Measurements from ENCODE around the gene TIMM17A.
"Not testable (repeated sequence)": the region's sequence is repeated elsewhere in the genome, so short reads cannot be mapped to it uniquely, and the experiment has no call there.

Gene TIMM17A

DNA sequence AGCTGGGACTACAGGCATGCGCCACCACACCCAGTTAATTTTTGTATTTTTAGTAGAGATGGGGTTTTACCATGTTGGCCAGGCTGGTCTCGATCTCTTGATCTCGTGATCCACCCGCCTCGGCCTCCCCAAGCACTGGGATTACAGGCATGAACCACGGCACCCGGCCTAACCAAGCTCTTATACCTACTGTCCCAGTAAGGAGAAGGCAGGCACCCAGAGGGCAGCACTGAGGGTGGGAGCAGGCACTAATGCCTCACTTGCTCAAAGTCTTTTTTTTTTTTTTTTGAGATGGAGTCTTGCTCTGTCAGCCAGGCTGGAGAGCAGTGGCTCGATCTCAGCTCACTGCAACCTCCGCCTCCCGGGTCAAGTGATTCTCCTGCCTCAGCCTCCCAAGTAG, 15.0 kb upstream of the TIMM17A start:
- 96% methylated on average over 8 to 9 of the region's 10 CpGs for WGBS, 2 experiments (ENCODE audit: insufficient coverage in 2 of 2)
- H3K27ac ChIP-seq (ENCODE audit: low read depth, low read length, severe bottlenecking); H3K36me3 ChIP-seq (ENCODE audit: control insufficient read depth, insufficient read depth, low read length); H3K9me3 ChIP-seq (ENCODE audit: control insufficient read depth, low read length); H3K4me3 ChIP-seq (ENCODE audit: extremely low read depth, insufficient read depth, low read length, poor library complexity, severe bottlenecking): not testable (repeated sequence)
- peaks cover 14% of the 10 kb centered on the region for H3K4me1 ChIP-seq (ENCODE audit: control insufficient read depth, insufficient read depth, low read length, poor library complexity, severe bottlenecking)

DNA sequence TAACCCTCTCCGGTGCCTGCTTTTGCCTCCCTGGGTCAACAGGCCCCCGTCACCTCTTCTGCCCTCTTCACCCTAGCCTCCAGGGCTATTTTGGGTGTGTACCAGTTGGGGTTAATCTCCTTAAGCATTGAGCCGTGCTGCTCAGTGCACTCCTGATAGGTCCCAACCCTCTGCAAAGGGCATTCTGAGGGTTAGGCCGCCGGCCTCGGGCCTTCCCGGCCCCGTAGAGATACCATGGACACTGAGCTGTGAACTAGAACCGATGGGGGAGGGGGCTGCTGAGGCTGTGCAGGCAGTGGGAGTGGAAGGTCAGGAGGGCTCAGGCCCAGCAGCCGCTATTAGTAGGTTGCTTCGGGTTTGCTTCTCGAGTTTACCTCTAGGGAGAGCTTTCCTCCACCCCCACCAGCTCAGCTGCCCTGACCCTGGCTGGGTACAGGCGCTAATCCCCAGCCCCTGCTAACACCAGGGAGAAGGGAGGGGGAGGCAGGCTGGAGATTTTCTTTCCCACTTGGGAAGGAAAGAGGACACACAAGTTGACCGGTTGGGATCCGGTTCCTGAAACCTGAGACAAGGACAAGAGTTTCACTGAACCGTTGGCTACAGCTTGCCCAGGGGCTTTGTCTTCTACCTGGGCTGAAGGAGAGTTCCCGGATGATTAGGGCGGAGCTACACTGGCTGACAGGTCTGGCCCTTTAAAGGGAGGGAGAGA, 13.7 kb upstream of the TIMM17A start:
- Histone ChIP-seq H3K4me1 (ENCODE audit: control insufficient read depth, insufficient read depth, low read length, poor library complexity, severe bottlenecking) (peaks cover 24% of the 10 kb centered on the region), H3K36me3 (ENCODE audit: control insufficient read depth, insufficient read depth, low read length) (no peaks in the 10 kb centered on the region), H3K9me3 (ENCODE audit: control insufficient read depth, low read length) (no peaks in the 10 kb centered on the region), H3K4me3 (ENCODE audit: extremely low read depth, insufficient read depth, low read length, poor library complexity, severe bottlenecking) (no peak overlapping the region), H3K27ac (ENCODE audit: low read depth, low read length, severe bottlenecking) (peak overlapping the region; percentile 83)
- 28 to 31% methylated on average over 5 to 7 of the region's 18 CpGs for WGBS, 2 experiments (ENCODE audit: insufficient coverage in 2 of 2)

DNA sequence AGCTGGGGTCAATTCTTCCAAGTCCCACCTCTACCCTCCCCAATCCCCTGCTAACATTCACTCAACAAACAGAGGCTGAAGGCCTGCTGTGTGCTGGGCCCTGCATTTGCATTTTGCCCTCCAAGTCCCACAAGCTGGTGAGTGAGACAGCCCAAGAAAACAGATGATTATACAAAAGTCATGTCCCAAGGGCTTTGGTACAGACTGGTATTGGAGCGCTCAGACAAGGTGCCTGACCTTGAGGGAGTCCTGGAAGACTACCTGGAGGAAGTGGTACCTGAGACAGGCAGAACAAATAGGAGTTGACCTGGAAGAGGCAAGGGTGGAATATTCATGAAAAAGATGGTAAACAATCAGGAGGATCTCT, 13.2 kb upstream of the TIMM17A start:
- no peaks in the 10 kb centered on the region for H3K36me3 ChIP-seq (ENCODE audit: control insufficient read depth, insufficient read depth, low read length)
- H3K4me3 ChIP-seq (ENCODE audit: extremely low read depth, insufficient read depth, low read length, poor library complexity, severe bottlenecking), result no peak overlapping the region
- 92 to 100% methylated on average over 1 of the region's 1 CpG for WGBS, 2 experiments (ENCODE audit: insufficient coverage in 2 of 2)
- H3K27ac ChIP-seq (ENCODE audit: low read depth, low read length, severe bottlenecking), result peak overlapping the region; percentile 83
- H3K4me1 ChIP-seq (ENCODE audit: control insufficient read depth, insufficient read depth, low read length, poor library complexity, severe bottlenecking), result peaks cover 28% of the 10 kb centered on the region
- no peaks in the 10 kb centered on the region for H3K9me3 ChIP-seq (ENCODE audit: control insufficient read depth, low read length)

DNA sequence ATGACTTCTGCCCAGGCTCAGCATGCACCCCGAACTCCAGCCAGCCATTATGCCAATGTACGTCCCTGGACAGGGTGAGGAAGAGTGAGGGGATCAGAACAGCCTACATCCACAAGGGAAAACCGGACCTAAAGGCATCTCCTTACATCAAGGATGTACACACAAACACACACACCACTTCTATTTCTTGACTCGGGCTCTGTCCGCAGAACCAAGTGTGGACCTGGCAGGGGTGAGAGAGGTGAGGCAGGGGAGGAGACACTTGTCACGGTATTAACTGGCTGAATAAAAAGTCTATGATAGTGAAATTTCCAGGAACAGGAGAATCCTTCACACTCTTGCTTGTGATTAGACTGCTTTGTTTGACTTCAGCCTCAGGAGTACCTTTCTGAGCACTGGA, 11.3 kb upstream of the TIMM17A start:
- Histone ChIP-seq H3K27ac (ENCODE audit: low read depth, low read length, severe bottlenecking) (no peak overlapping the region), H3K4me3 (ENCODE audit: extremely low read depth, insufficient read depth, low read length, poor library complexity, severe bottlenecking) (no peak overlapping the region), H3K4me1 (ENCODE audit: control insufficient read depth, insufficient read depth, low read length, poor library complexity, severe bottlenecking) (peaks cover 24% of the 10 kb centered on the region), H3K36me3 (ENCODE audit: control insufficient read depth, insufficient read depth, low read length) (no peaks in the 10 kb centered on the region), H3K9me3 (ENCODE audit: control insufficient read depth, low read length) (no peaks in the 10 kb centered on the region)
- WGBS, 2 experiments (ENCODE audit: insufficient coverage in 2 of 2), result 90% methylated on average over 2 of the region's 6 CpGs; no CpG with 5 or more reads in 1 of the 2 experiments

DNA sequence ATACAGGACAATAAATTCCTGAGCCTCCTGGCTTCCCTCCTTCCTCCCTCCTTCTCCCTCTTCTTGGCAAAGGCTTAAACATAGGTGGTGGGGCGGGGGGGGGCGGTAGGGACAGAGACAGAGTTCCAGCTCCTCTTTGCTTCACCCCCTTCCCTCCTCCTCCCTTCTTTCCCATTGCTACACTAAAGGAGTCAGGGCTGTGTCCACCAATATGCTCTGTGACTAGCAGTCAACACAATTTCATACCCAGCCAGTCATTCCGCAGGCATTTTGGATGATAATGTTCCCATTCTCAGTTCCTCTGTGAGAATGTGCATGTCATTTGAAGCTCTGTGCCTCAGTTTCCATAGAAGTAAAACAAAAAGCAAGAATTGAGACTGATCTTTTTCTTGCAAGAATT, 10.7 kb upstream of the TIMM17A start:
- H3K4me1 ChIP-seq (ENCODE audit: control insufficient read depth, insufficient read depth, low read length, poor library complexity, severe bottlenecking), result peaks cover 24% of the 10 kb centered on the region
- no peak overlapping the region for H3K4me3 ChIP-seq (ENCODE audit: extremely low read depth, insufficient read depth, low read length, poor library complexity, severe bottlenecking)
- no peak overlapping the region for H3K27ac ChIP-seq (ENCODE audit: low read depth, low read length, severe bottlenecking)
- H3K9me3 ChIP-seq (ENCODE audit: control insufficient read depth, low read length), result no peaks in the 10 kb centered on the region
- no peaks in the 10 kb centered on the region for H3K36me3 ChIP-seq (ENCODE audit: control insufficient read depth, insufficient read depth, low read length)
- WGBS, 2 experiments (ENCODE audit: insufficient coverage in 2 of 2), result 56 to 86% methylated on average over 1 of the region's 3 CpGs

DNA sequence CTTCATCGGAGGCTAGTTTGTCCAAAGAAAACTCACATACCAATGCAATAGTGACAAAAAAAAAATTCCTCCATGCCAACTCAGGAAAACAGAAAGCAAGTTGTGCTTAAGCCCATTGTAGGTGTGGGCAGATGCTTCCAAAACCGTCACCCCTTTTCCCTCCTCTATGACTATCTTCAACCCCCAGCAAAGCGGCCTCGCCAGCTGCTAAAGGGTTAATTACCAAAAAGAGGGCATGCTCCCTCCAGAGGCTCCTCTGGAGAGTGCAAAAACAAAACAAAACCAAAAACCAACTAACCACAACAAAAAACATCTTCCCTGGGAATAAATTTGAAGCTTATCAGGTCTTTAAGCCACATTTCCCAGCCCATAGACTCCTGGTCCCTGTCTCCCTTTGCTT, 10.1 kb upstream of the TIMM17A start:
- H3K4me1 ChIP-seq (ENCODE audit: control insufficient read depth, insufficient read depth, low read length, poor library complexity, severe bottlenecking), result peaks cover 24% of the 10 kb centered on the region
- no peak overlapping the region for H3K27ac ChIP-seq (ENCODE audit: low read depth, low read length, severe bottlenecking)
- WGBS, 2 experiments (ENCODE audit: insufficient coverage in 2 of 2), result 55 to 90% methylated on average over 2 of the region's 4 CpGs
- H3K36me3 ChIP-seq (ENCODE audit: control insufficient read depth, insufficient read depth, low read length), result no peaks in the 10 kb centered on the region
- H3K9me3 ChIP-seq (ENCODE audit: control insufficient read depth, low read length), result no peaks in the 10 kb centered on the region
- H3K4me3 ChIP-seq (ENCODE audit: extremely low read depth, insufficient read depth, low read length, poor library complexity, severe bottlenecking), result peak overlapping the region; percentile 11

DNA sequence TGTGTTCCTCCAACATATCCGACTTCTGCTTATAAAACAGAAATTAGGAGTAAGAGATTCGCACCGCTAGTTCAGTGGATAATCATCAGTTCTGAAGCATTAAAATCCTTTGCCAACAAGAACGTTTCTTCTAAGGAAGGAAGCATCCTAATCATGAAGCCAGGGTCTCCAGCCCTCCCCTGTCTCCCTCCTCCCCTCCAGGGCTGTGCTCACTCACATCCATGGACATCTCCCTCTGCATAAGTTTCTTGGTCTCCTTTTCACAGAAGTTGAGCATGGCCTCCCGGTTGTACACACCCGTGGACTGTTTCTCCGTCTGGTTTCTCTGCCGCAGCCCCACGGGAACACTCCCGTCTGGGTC, 9.5 kb upstream of the TIMM17A start:
- Histone ChIP-seq H3K4me1 (ENCODE audit: control insufficient read depth, insufficient read depth, low read length, poor library complexity, severe bottlenecking) (peaks cover 24% of the 10 kb centered on the region), H3K27ac (ENCODE audit: low read depth, low read length, severe bottlenecking) (no peak overlapping the region), H3K36me3 (ENCODE audit: control insufficient read depth, insufficient read depth, low read length) (no peaks in the 10 kb centered on the region), H3K9me3 (ENCODE audit: control insufficient read depth, low read length) (no peaks in the 10 kb centered on the region), H3K4me3 (ENCODE audit: extremely low read depth, insufficient read depth, low read length, poor library complexity, severe bottlenecking) (peak overlapping the region; percentile 30)
- WGBS, 2 experiments (ENCODE audit: insufficient coverage in 2 of 2), result 44 to 60% methylated on average over 7 to 9 of the region's 10 CpGs

DNA sequence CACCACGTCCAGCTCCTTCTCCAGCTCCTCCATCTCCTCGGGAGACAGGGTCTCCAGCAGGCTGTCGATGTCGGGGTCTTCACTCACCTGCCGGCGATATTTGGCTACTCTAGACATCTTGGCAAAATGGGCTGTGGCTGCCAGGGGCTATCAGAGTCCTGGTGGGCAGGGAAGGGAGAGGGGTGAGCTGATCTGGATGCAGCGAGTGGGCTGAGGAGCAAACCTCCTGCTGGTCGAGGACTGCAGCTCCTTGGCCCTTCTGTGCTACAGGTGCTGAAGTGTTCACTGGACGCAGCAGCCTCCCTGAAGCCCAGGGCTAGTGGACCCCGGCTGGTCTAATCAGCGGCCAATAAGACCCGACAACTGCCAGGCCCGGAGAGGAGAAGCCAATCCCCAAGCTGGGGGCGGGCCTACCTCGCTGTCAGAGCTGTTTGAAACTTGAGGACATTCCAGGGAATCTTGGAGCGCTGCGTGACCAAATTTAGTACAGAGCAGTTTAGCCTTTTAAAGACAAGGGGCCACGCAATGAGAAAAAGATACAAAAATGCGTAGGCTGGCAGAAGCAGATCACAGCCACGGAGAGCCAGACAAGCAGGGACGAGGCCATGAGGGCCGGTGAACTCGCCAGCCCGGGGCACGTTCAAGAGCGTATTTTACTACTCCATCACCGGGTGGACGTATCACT, 8.9 kb upstream of the TIMM17A start, which contains the start of gene LMOD1:
Gene LMOD1 (minus strand): TSS at position 325 of the 685 bp plus-strand sequence. CDS start 208 bp downstream, at position 117.
- WGBS, 2 experiments (ENCODE audit: insufficient coverage in 2 of 2), result 5 to 8% methylated on average over 22 to 28 of the region's 28 CpGs
- no peaks in the 10 kb centered on the region for H3K36me3 ChIP-seq (ENCODE audit: control insufficient read depth, insufficient read depth, low read length)
- H3K27ac ChIP-seq (ENCODE audit: low read depth, low read length, severe bottlenecking), result peak within 1 kb of the TSS; percentile 57
- peak within 1 kb of the TSS; percentile 30 for H3K4me3 ChIP-seq (ENCODE audit: extremely low read depth, insufficient read depth, low read length, poor library complexity, severe bottlenecking)
- no peaks in the 10 kb centered on the region for H3K9me3 ChIP-seq (ENCODE audit: control insufficient read depth, low read length)
- peaks cover 22% of the 10 kb centered on the region for H3K4me1 ChIP-seq (ENCODE audit: control insufficient read depth, insufficient read depth, low read length, poor library complexity, severe bottlenecking)

DNA sequence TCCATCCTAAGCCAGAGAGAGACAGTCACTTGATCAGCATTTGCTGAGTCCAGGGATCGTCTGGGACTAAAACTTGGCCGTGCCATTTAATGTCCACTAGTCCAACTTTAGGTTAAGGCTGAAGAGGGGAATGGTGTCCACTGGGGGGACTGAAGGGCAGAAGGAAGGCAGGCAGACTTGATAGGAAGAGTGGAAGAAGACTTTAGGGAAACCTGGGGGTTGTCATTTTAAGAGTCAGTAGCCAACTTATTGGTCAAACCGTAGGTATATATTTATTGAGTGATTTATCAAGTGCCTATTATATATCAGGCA, 7.7 kb upstream of the TIMM17A start:
- H3K4me3 ChIP-seq (ENCODE audit: extremely low read depth, insufficient read depth, low read length, poor library complexity, severe bottlenecking), result no peak overlapping the region
- peaks cover 14% of the 10 kb centered on the region for H3K4me1 ChIP-seq (ENCODE audit: control insufficient read depth, insufficient read depth, low read length, poor library complexity, severe bottlenecking)
- H3K27ac ChIP-seq (ENCODE audit: low read depth, low read length, severe bottlenecking), result no peak overlapping the region
- H3K36me3 ChIP-seq (ENCODE audit: control insufficient read depth, insufficient read depth, low read length), result no peaks in the 10 kb centered on the region
- WGBS, 2 experiments (ENCODE audit: insufficient coverage in 2 of 2), result 58% methylated on average over 2 of the region's 3 CpGs; no CpG with 5 or more reads in 1 of the 2 experiments
- no peaks in the 10 kb centered on the region for H3K9me3 ChIP-seq (ENCODE audit: control insufficient read depth, low read length)

DNA sequence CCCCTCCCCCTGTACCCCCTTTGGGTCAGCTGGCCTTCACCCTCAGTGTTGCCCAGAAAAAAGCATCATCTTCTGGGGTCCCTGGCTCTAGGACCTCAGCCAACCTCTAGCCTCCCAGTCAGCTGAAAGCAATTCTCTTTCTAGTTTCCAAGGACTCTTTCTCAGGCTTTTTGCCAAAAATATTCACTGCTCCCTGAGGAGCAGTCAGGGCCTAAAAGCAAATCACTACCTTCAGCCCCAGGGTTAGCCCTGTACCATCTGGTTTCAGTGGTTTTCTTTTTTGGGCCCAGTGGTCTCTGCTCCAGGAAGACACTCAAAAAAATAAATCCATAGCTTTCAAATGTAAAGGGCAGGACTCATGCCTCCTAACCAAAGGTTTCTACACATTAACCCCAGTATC, 5.8 kb upstream of the TIMM17A start:
- H3K4me3 ChIP-seq (ENCODE audit: extremely low read depth, insufficient read depth, low read length, poor library complexity, severe bottlenecking), result no peak overlapping the region
- no peak overlapping the region for H3K27ac ChIP-seq (ENCODE audit: low read depth, low read length, severe bottlenecking)
- peaks cover 14% of the 10 kb centered on the region for H3K4me1 ChIP-seq (ENCODE audit: control insufficient read depth, insufficient read depth, low read length, poor library complexity, severe bottlenecking)
- no peaks in the 10 kb centered on the region for H3K36me3 ChIP-seq (ENCODE audit: control insufficient read depth, insufficient read depth, low read length)
- no peaks in the 10 kb centered on the region for H3K9me3 ChIP-seq (ENCODE audit: control insufficient read depth, low read length)

DNA sequence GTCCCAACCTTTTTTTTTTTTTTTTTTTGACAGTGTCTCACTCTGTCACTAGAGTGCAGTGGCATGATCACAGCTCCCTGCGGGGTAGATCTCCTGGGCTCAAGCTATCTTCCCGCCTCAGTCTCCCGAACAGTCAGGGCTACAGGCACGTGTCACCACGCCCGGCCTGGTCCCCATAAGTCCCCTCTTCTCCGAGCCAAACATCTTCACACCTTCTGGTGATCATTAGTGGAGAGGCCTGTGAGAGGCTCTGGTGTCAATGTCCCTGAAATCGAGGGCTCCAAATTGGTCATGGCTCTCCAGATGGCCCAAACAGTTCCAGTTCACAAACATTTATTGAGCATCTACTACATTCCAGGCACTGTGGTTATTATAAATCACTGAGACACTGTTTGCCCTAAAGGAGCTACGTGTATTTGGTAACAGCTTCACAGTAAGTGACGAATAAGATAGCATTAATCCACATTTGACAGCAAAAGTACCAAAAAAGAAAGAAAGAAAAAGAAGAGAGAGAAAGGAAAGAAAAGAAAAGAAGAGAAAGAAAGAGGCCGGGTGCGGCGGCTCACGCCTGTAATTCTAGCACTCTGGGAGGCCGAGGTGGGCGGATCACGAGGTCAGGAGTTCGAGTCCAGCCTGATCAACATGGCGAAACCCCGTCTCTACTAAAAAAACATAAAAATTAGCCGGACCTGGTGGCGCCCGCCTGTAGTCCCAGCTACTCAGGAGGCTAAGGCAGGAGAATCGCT, 867 bp upstream of the TIMM17A start:
- H3K27ac ChIP-seq (ENCODE audit: low read depth, low read length, severe bottlenecking), result peak overlapping the region; percentile 82
- 68 to 71% methylated on average over 8 to 17 of the region's 24 CpGs for WGBS, 2 experiments (ENCODE audit: insufficient coverage in 2 of 2)

More for the DNA sequence above, 867 bp upstream of the TIMM17A start:
- H3K9me3 ChIP-seq (ENCODE audit: control insufficient read depth, low read length), result no peaks in the 10 kb centered on the region
- H3K4me3 ChIP-seq (ENCODE audit: extremely low read depth, insufficient read depth, low read length, poor library complexity, severe bottlenecking), result peak overlapping the region; percentile 93
- no peaks in the 10 kb centered on the region for H3K4me1 ChIP-seq (ENCODE audit: control insufficient read depth, insufficient read depth, low read length, poor library complexity, severe bottlenecking)
- H3K36me3 ChIP-seq (ENCODE audit: control insufficient read depth, insufficient read depth, low read length), result peaks cover 28% of the 10 kb centered on the region

Measured in mesodermal cell (in vitro differentiated cells).